GM23248 (cell line): ENCODE data around the gene MUC15. TPM values are rescaled to one million over a fixed set of nuclear protein-coding genes. Genes with fewer than 3 reads are reported as not detected.

ENCODE experiments used
- DNase-seq: peaks from one replicate; pipeline ENCODE4 v3.0.0-alpha.2; 2015
- H2AFZ ChIP-seq: fragments of 200-600 bp; sonication (generic); 2 replicates; pipeline ENCODE4 v1.6.1; 2016; ENCODE audit warnings: antibody characterized with exemption
- H3F3A ChIP-seq: fragments of 200-600 bp; sonication (generic); 2 replicates; pipeline ENCODE4 v1.6.1; 2016; ENCODE audit warnings: mild to moderate bottlenecking, antibody characterized with exemption, mixed run types; ENCODE audit not compliant: insufficient read depth
- H3K27ac ChIP-seq: fragments of 200-600 bp; sonication (generic); 2 replicates; pipeline ENCODE4 v1.5.1; 2016; ENCODE audit warnings: mild to moderate bottlenecking
- H3K27me3 ChIP-seq: fragments of 200-600 bp; sonication (generic); replicated peaks from 2 replicates; pipeline ENCODE4 v1.6.1; 2016; ENCODE audit warnings: mild to moderate bottlenecking; ENCODE audit not compliant: insufficient read depth
- H3K36me3 ChIP-seq: fragments of 200-600 bp; sonication (generic); 2 replicates; pipeline ENCODE4 v1.6.1; 2016; ENCODE audit warnings: low read depth, mild to moderate bottlenecking
- H3K4me1 ChIP-seq: fragments of 200-600 bp; sonication (generic); 2 replicates; pipeline ENCODE4 v1.6.1; 2016; ENCODE audit warnings: mild to moderate bottlenecking; ENCODE audit not compliant: insufficient read depth
- H3K4me2 ChIP-seq: fragments of 200-600 bp; sonication (generic); one replicate; pipeline ENCODE4 v1.6.1; 2016; ENCODE audit warnings: mild to moderate bottlenecking; ENCODE audit not compliant: unreplicated experiment
- H3K4me3 ChIP-seq: fragments of 200-600 bp; sonication (generic); 2 replicates; pipeline ENCODE4 v1.5.1; 2016; ENCODE audit warnings: mild to moderate bottlenecking
- H3K79me2 ChIP-seq: fragments of 200-600 bp; sonication (generic); 2 replicates; pipeline ENCODE4 v1.6.1; 2016; ENCODE audit warnings: mild to moderate bottlenecking; ENCODE audit not compliant: insufficient read depth
- H3K9ac ChIP-seq: fragments of 200-600 bp; sonication (generic); 2 replicates; pipeline ENCODE4 v1.6.1; 2016; ENCODE audit warnings: mild to moderate bottlenecking
- H3K9me2 ChIP-seq: fragments of 200-600 bp; sonication (generic); 2 replicates; pipeline ENCODE4 v1.6.1; 2016; ENCODE audit warnings: mixed run types, mild to moderate bottlenecking, moderate library complexity; ENCODE audit not compliant: insufficient read depth
- H3K9me3 ChIP-seq: fragments of 200-600 bp; sonication (generic); one replicate; pipeline ENCODE4 v1.6.1; 2017; ENCODE audit warnings: low read depth
- H4K20me1 ChIP-seq: fragments of 200-600 bp; sonication (generic); 2 replicates; pipeline ENCODE4 v1.6.0; 2016; ENCODE audit not compliant: insufficient read depth
- EZH2 ChIP-seq: fragments of 200-600 bp; sonication (generic); IDR thresholded peaks from 2 replicates; pipeline ENCODE4 v1.6.1; 2018; ENCODE audit warnings: antibody characterized with exemption, mild to moderate bottlenecking; ENCODE audit not compliant: insufficient read depth, poor library complexity, severe bottlenecking
- EZH2phosphoT487 ChIP-seq: fragments of 200-600 bp; sonication (generic); IDR thresholded peaks from 2 replicates; pipeline ENCODE4 v1.6.1; 2018; ENCODE audit warnings: antibody characterized with exemption, moderate library complexity, mild to moderate bottlenecking, low read depth; ENCODE audit not compliant: insufficient read depth
- WGBS, 2 experiments: methylation state at CpG; one replicate each; pipeline ENCODE4 v1.1.6; 2015 to 2017; ENCODE audit warnings: low lambda C conversion rate in 2 of 2, low coverage in 1 of 2; ENCODE audit errors: missing lambda C conversion rate in 2 of 2; 5-methylcytosine and 5-hydroxymethylcytosine counted together
- in situ Hi-C: fragments of 300-500 bp; cut with MboI; formaldehyde crosslinking; loops from 2 replicates; pipeline ENCODE4 v1.15.0; 2020
- polyA plus RNA-seq: library from polyadenylated mRNA; unstranded; fragments of >200 nt; fragmentation: Nextera tagmentation; extraction: Ambion mirVana; gene quantifications from 2 replicates; pipeline ENCODE4 v1.2.1, GENCODE V29; 2016
- total RNA-seq: library from RNA; depleted of rRNA; stranded (reverse); fragments of >200 nt; shearing (Covaris generic); gene quantifications from 2 replicates; pipeline ENCODE4 v1.2.3, GENCODE V29; 2014

MUC15 gene
- total and polyA plus RNA-seq, 2 experiments from 2014 or later: 0.06 TPM; not detected in 1

GRCh38 chr11:26551186-26551801 lies 20.8 kb downstream of the MUC15 start:
- no peaks in the 10 kb centered on the region for H3K4me1 ChIP-seq
- no peak overlapping the region for H3K27ac ChIP-seq
- no peaks in the 10 kb centered on the region for H3K79me2 ChIP-seq
- DNase-seq: peak; percentile 27
- H3K9ac ChIP-seq: no peak overlapping the region
- H3K9me3 ChIP-seq: no peaks in the 10 kb centered on the region
- H3K4me3 ChIP-seq: no peak overlapping the region
- no peaks in the 10 kb centered on the region for H3K9me2 ChIP-seq
- H3K4me2 ChIP-seq: no peak overlapping the region
- TF ChIP-seq EZH2phosphoT487: no peak
- no peak for TF ChIP-seq EZH2
- no peaks in the 10 kb centered on the region for H3K36me3 ChIP-seq
- H3F3A ChIP-seq: no peaks in the 10 kb centered on the region
- 0 to 6% methylated on average over 1 of the region's 1 CpG for WGBS, 2 experiments
- in situ Hi-C loops: no loop called here
- no peaks in the 10 kb centered on the region for H4K20me1 ChIP-seq
- H2AFZ ChIP-seq: no peak overlapping the region
- H3K27me3 ChIP-seq: no peaks in the 10 kb centered on the region

- Histone ChIP-seq H3K27me3 (no peaks in the 10 kb centered on the region), H3K4me1 (no peaks in the 10 kb centered on the region), H3K9ac (no peak overlapping the region), H3K9me3 (no peaks in the 10 kb centered on the region), H3K36me3 (no peaks in the 10 kb centered on the region), H2AFZ (no peak overlapping the region), H3K27ac (no peak overlapping the region), H3F3A (no peaks in the 10 kb centered on the region), H3K9me2 (no peaks in the 10 kb centered on the region), H3K4me3 (no peak overlapping the region), H3K4me2 (no peak overlapping the region), H4K20me1 (no peaks in the 10 kb centered on the region), H3K79me2 (no peaks in the 10 kb centered on the region)
- in situ Hi-C loops: no loop called here
- DNase-seq: no peak
- TF ChIP-seq EZH2 (no peak), EZH2phosphoT487 (no peak)
- 76 to 96% methylated on average over 1 of the region's 1 CpG for WGBS, 2 experiments
These were observed 22.0 kb downstream of the MUC15 start for GRCh38 chr11:26550022-26550421.

- H3K27me3 ChIP-seq: no peaks in the 10 kb centered on the region
- H3K4me1 ChIP-seq: no peaks in the 10 kb centered on the region
- no peak for TF ChIP-seq EZH2phosphoT487
- TF ChIP-seq EZH2: no peak
- H3K9me2 ChIP-seq: no peaks in the 10 kb centered on the region
- no peak overlapping the region for H2AFZ ChIP-seq
- no peak overlapping the region for H3K27ac ChIP-seq
- in situ Hi-C loops: no loop called here
- DNase-seq: no peak
- no peaks in the 10 kb centered on the region for H3K79me2 ChIP-seq
- WGBS, 2 experiments: 43 to 50% methylated on average over 2 of the region's 2 CpGs
- H4K20me1 ChIP-seq: no peaks in the 10 kb centered on the region
- H3K9me3 ChIP-seq: no peaks in the 10 kb centered on the region
- no peak overlapping the region for H3K4me3 ChIP-seq
- no peaks in the 10 kb centered on the region for H3F3A ChIP-seq
- H3K36me3 ChIP-seq: no peaks in the 10 kb centered on the region
- no peak overlapping the region for H3K4me2 ChIP-seq
- H3K9ac ChIP-seq: no peak overlapping the region
These were observed 22.9 kb downstream of the MUC15 start for GRCh38 chr11:26549176-26549575.

GRCh38 chr11:26541870-26542269 lies 30.2 kb downstream of the MUC15 start:
- Histone ChIP-seq H3K27me3 (no peaks in the 10 kb centered on the region), H3K9me2 (no peaks in the 10 kb centered on the region), H3K4me2 (no peak overlapping the region), H3F3A (no peaks in the 10 kb centered on the region), H3K36me3 (no peaks in the 10 kb centered on the region), H3K9me3 (no peaks in the 10 kb centered on the region), H3K4me1 (no peaks in the 10 kb centered on the region), H3K4me3 (no peak overlapping the region), H3K27ac (no peak overlapping the region), H3K9ac (no peak overlapping the region), H2AFZ (no peak overlapping the region), H3K79me2 (no peaks in the 10 kb centered on the region), H4K20me1 (no peaks in the 10 kb centered on the region)
- 80 to 83% methylated on average over 2 of the region's 2 CpGs for WGBS, 2 experiments
- no peak for TF ChIP-seq EZH2phosphoT487
- in situ Hi-C loops: no loop called here
- DNase-seq: no peak

GRCh38 chr11:26539517-26539916 lies 32.5 kb downstream of the MUC15 start:
- no peaks in the 10 kb centered on the region for H3F3A ChIP-seq
- no peak for TF ChIP-seq EZH2phosphoT487
- TF ChIP-seq EZH2: no peak
- H3K27ac ChIP-seq: no peak overlapping the region
- H3K36me3 ChIP-seq: no peaks in the 10 kb centered on the region
- H3K4me3 ChIP-seq: no peak overlapping the region
- H2AFZ ChIP-seq: no peak overlapping the region
- H4K20me1 ChIP-seq: no peaks in the 10 kb centered on the region
- H3K9ac ChIP-seq: no peak overlapping the region
- no peaks in the 10 kb centered on the region for H3K4me1 ChIP-seq
- no peaks in the 10 kb centered on the region for H3K27me3 ChIP-seq
- no peak for DNase-seq
- no peaks in the 10 kb centered on the region for H3K79me2 ChIP-seq
- no peaks in the 10 kb centered on the region for H3K9me2 ChIP-seq
- WGBS, 2 experiments: 95 to 96% methylated on average over 3 of the region's 3 CpGs
- no peak overlapping the region for H3K4me2 ChIP-seq
- in situ Hi-C loops: no loop called here
- H3K9me3 ChIP-seq: no peaks in the 10 kb centered on the region
